ENCODE data around the gene RAB21. TPM values are rescaled to one million over a fixed set of nuclear protein-coding genes. Genes with fewer than 3 reads are reported as not detected.

The RAB21 gene
- total RNA-seq, 4 donors from 2014 or later: 12.9 to 49.5 (median 33.1) TPM

DNA sequence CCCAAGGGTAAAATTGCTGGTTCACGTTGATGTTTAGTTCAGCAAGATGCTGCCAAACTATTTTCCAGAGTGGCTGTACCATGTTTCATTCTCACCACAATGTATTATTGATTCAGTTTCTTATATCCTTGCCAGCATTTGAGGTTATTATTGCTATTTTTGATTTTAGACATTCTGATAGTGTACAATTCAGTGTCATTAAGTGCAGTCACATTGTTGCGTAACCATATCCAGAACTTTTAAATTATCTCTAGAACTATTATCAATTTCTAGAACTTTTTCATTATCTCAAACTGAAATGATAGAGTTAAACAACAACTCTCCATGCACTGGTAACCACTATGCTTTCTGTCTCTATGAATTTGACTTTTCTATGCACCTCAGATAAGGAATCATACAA is 74.2 kb downstream of the RAB21 start:
- ATAC-seq (ENCODE audit: low FRiP score) (no peak), DNase-seq (ENCODE audit: low spot score) (no peak)
- TF ChIP-seq, protein P1, sequence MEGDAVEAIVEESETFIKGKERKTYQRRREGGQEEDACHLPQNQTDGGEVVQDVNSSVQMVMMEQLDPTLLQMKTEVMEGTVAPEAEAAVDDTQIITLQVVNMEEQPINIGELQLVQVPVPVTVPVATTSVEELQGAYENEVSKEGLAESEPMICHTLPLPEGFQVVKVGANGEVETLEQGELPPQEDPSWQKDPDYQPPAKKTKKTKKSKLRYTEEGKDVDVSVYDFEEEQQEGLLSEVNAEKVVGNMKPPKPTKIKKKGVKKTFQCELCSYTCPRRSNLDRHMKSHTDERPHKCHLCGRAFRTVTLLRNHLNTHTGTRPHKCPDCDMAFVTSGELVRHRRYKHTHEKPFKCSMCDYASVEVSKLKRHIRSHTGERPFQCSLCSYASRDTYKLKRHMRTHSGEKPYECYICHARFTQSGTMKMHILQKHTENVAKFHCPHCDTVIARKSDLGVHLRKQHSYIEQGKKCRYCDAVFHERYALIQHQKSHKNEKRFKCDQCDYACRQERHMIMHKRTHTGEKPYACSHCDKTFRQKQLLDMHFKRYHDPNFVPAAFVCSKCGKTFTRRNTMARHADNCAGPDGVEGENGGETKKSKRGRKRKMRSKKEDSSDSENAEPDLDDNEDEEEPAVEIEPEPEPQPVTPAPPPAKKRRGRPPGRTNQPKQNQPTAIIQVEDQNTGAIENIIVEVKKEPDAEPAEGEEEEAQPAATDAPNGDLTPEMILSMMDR (IDR thresholded peaks at IDR 0.05): no peak

DNA sequence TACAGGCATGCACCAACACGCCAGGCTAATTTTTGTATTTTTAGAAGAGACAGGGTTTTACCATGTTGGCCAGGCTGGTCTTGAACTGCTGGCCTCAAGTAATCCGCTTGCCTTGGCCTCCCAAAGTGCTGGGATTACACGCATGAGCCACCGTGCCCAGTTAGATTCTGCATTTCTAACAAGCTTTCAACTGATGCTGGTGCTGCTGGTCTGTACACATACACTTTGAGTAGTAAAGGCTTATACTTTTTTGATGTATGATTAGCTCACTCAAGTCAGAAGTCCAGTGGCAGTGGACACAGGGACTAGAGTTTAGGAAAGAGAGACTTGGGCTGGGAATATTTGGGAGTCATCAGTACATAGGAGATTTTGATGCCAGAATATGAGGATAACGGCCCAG is 82.7 kb downstream of the RAB21 start:
- TF ChIP-seq, protein P1 (IDR thresholded peaks at IDR 0.05): no peak

DNA sequence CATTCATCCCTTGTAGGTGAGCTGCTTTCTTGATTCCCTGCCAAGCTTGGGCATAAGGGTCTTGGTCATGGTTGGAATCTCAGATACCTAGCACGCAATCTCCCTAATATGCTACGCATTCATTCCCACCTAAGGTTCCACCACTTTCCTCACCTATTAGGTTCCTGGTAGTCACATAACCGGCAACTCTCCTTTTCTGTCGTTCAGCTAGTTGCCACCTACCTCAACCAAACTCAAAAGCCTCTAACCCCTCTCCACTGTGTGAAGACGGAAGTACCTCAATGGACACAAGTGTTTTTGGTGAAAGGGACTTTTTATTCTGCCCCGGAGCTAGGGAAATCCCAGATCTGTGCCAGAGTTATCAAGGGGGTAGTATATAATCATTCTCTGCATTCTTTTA is 83.6 kb downstream of the RAB21 start:
- no peak for DNase-seq (ENCODE audit: low spot score)
- TF ChIP-seq, protein P1 (IDR thresholded peaks at IDR 0.05): no peak
- ATAC-seq (ENCODE audit: low FRiP score): no peak

More for the DNA sequence above, 82.7 kb downstream of the RAB21 start:
- ATAC-seq (ENCODE audit: low FRiP score) (no peak), DNase-seq (ENCODE audit: low spot score) (no peak)

DNA sequence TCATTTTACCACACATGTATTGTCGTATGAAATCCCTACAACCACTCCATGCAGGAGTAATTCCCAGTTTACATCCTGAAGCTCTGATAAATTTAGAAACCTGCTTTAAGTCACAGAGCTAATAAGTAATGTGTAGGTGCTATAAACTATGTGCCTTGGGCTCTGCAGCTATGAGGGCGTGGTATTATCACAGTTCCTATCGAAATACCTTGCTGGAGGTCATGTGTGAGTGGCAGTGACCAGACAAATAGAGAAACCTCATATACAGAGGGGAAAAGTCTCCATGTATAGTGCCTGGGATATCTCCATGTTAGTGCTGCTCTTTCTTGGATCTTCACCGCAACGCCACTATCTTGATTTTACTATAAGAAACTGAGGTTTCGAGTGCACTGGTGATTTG is 84.0 kb downstream of the RAB21 start:
- ATAC-seq (ENCODE audit: low FRiP score) (no peak), DNase-seq (ENCODE audit: low spot score) (no peak)
- TF ChIP-seq, protein P1 (IDR thresholded peaks at IDR 0.05): no peak

DNA sequence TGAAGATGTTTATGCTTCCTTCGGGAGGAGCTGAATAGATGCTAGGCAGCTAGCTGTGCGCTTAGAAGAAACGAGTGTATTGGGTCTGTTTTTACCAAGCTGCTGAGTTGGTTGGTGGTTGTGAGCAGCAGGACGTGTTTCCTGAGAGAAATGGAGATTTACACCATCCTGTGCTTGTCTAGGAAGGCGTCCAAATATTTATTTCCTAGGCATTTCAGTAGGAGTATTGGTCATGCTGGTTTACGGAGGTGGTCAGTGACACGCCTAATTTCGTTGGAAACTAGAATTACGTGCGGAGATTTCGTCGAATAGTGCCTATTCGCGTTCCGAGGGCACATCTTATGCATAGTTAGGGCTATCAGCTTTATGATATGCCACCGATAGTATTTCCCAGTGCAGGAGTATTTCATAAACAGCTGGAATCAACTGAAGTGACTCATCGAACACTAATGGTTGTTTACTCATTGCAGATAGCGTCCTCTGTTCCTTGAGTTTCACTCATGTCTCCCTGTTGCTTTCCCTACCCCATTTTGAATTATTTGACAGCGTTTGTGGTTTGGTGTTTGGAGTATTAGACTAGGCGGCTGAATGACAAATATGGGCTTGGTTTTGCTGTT is 85.7 kb downstream of the RAB21 start:
- DNase-seq (ENCODE audit: low spot score) (no peak), ATAC-seq (ENCODE audit: low FRiP score) (peak; percentile 71)
- TF ChIP-seq, protein P1 (IDR thresholded peaks at IDR 0.05): no peak

DNA sequence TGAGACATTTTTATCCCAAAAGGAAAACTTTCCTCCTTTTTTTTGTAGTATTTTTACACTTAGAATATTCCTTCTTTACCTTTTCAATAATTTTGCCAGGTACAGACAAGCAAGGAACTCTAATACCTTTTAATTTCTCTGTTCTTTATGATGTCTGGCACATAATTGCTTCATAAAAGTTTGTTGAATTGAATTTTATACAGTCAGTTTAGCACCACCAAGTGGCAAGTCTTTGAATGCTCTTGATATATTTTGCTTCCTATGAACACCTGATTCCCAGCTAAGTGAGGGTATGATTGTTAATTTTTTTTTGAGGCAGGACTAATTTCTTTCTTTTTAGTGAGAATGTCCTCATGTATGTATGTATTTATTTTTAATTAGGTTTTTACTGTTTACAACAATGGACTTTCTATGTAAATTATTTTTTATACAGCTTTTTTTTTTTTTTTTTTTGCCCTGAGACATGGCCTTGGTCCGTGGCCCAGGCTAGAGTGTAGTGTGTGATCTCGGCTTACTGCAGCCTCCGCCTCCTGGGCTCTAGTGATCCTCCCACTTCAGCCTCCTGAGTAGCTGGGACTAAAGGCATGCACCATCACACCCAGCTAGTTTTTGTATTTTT is 91.8 kb downstream of the RAB21 start:
- TF ChIP-seq, protein P1 (IDR thresholded peaks at IDR 0.05): no peak
- no peak for DNase-seq (ENCODE audit: low spot score)
- ATAC-seq (ENCODE audit: low FRiP score): no peak

DNA sequence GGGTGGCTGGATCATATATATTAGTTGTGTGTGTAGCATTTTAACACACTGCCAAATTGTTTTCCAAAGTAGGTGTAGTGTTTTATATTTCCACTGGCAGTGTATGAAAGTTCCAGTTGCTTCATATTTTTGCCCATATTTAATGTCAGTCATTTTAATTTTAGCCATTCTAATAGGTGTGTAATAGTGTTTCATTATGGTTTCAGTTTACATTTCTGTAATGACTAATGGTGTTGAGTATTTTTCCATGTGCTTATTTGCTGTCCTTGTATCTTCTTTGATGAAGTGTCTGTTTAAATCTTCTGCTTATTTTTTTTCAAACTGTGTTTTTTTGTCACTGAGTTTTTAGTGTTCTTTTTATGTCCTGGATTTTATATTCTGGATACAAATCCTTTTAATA is 93.5 kb downstream of the RAB21 start:
- no peak for DNase-seq (ENCODE audit: low spot score)
- no peak for ATAC-seq (ENCODE audit: low FRiP score)
- TF ChIP-seq, protein P1 (IDR thresholded peaks at IDR 0.05): no peak
